NCI-H2227 (cell line): ENCODE measurements around the gene OR6S1.
A peak's percentile ranks its signal among the peaks of the same experiment; 100 is the strongest.
"Not testable (repeated sequence)": the region's sequence is repeated elsewhere in the genome, so short reads cannot be mapped to it uniquely, and the experiment has no call there.

Source experiments
- DNase-seq: peaks from one replicate; lab custom pipeline; 2025; ENCODE audit not compliant: unreplicated experiment; lab: John Stamatoyannopoulos, UW

OR6S1 gene

DNA sequence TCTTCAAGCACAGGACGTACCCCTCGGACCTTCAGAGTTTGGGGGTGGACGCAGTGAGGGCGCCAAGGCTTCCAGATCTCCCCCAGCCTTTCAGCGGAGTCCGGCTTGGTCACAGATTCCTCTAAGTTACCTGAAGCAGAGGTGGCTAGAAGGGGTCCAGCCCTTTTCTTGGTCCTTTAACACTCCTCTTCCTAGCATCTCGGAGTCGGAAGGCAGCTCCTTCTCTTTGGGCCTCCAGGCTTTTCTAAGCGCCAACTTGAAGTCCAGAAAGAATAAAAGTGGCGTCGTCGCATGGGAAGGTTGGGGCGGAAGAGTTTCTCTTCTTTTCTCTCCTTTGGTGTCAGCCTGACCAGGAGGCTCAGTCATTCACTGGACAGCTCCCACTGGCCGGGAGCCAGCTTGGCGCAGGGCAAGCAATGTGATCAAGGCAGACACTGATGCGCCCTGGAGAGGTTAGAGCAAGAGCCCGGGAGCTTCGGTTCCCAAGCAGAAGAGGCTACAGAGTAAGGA, 9.6 kb downstream of the OR6S1 start:
- peak; percentile 23 for DNase-seq

DNA sequence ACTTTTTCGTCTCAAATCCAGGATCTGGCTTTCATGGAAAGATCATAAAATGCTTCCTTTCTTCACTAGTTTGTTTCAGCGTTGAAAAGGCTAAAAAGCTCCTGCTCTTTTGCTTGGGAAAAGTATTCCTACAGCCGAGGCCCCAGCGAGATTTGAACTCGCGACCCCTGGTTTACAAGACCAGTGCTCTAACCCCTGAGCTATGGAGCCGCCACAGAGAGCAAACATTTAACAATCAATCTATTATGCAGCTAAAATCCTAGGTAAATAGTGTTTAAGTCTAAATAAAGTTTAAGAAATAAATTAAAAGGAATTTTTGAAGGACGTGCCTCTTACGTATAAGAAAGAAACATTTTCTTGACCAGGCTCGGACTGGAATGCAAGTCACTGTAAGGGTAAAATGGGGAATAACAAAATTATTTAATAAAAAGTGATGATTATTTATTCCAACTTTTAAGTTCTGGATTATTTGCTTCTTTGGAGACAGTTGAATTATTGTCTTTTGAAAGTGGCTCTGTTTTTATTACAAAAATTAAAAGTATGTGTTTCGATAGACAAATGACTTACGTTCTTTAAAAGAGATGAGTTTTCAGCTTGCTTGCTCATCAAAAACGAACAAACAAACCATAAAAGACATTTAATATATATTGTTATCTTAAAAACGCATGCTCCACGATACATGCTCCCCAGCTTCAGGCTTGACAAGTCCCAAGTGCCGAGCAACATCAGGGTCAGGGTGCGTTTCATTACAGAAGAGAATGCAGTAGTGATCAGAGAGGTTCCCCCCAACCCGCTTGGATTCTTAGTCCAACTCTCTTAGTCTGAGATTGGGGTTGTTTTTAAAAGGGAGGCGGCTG, 10.2 kb downstream of the OR6S1 start:
- DNase-seq: peak; percentile 69

DNA sequence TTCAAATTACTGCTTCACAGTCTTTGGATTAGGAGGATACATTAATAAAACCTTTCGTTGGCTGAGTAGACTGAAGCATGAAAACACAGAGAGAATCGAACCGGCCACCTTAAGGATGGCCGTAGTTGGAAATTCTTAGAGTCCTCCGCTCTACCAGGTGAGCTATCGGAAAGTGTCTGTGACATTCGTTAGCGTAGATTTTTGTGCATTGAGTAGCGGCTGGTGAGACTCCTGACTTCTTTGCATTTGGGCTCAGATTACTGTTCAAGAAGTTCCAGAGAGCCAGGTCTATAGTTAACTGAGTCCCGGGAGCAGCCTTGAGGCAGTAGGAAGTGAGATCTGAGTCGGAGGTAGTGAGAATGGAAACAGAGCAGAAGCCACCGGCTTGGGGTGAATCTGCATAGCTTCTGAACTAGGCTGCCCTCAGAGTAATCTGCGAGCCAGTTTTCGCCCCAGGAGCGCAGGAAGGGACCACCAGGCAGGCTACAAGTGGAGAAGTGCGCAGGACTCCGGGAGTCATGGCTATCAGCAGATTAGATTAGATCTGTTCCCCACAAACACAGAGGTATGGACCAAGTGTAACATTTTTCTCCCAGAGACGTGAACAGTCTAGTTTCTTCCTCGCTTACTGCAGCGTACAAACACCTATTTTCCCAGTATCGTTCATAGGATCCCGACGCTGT, 11.0 kb downstream of the OR6S1 start:
- peak; percentile 69 for DNase-seq

DNA sequence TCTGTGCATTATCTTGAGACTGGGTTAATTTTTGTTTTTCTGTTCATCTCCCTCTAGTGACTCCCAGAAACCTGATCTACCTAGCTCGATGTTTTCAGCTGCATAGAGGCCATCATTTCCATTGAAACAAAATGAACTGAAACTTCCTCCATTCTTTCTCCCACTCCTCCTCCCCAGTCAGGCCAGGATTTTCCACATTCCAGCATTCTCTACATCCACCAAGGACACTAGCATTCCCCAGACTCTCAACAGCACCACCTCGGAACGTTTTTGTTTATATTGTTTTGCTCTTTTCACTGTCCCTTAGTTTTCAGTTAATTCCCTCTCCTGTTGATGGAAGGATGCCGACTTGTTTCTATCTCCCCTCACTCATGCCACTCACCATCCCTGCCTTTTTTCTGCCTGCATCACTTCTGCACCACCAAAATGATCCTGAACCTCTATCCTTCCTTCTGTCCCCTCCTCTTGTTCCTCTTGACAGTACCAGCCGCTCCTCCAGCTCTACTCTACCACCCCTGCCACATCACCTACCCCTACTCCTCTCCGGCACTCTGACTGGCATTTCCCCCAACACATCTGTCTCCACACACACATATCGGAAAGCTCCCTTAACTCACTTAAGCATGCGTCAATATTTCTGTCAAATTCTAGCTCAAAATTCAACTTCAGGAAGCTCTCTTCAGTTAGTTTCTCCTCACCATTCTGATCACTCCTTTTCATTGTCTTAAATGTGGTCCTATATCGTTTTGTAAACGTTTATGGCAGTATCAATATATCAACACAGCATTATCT, 13.2 kb downstream of the OR6S1 start:
- no peak for DNase-seq

DNA sequence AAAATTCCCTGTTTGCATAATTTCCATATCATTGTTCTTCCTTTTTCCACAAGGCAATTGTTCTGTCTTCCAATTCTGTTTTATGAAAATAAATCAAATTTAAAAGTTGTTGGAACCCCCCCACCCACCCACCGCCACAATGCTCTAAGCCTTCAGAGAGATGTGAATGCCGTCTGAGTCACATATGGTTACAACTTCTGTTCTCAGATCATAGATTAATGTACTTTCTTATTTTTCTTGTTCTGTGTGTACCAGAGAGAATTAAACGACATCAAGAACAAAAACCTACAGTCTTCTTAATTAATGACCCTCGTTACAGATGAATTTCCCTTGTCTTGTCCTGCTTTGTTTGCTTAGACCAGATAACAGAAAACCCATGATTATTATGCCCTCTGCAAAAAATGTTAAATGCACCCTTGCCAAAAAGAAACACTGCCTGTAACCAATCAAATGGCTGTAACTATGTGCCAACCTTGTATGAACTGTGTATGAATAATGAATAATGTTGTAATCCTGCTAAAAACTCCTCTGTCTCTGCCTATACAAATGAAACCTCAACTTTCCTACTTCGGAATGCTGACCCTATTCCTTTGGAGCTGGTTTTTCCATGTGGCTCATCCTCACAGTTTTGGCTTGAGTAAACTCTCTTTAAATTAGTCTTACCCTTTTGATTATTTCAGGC, 14.0 kb downstream of the OR6S1 start:
- no peak for DNase-seq

DNA sequence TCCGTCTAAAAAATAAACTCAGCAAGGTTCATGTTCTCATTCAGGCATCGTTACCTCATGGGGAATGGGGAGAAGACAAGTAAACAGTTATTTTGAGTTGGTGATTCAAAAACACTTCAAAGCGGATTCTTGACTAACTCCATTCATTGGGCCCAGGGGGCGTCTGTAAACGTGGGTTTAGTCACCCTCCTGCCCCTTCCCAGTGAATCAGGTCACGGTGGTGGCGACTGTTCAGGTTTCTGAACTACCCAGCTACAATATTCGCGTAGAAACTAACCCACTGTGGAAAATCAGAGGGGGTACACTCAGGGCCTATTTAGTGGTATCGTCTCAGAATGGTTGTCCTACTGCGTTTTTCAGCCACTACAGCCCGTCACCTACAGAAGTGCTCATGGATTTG, 15.2 kb downstream of the OR6S1 start:
- DNase-seq: no peak

DNA sequence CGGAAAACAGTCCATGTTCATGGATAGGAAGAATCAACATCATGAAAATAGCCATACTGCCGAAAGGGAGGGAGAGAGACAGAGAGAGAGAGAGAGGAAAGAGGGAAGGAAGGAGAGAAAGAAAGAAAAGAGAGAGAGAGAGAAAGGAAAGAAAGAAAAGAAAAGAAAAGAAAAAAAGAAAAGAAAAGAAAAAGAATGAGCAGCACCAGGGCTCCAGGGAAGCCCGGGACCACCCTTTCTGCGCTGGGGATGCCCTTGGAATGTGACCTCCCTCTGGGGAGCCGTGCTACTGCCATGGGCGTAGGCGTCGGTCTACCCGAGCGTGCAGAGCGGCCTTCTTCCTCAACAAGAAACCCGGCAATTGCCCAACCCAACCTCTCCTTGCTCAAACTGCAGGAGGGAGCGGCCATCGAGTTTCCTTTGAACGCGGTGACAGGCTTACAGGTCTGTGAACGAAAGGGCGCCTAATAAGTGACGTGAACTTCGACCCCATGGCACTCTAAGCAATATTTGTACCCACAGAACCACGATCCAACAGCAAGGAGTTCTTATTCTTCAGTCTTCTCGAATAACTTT, 16.9 kb downstream of the OR6S1 start:
- peak; percentile 44 for DNase-seq

DNA sequence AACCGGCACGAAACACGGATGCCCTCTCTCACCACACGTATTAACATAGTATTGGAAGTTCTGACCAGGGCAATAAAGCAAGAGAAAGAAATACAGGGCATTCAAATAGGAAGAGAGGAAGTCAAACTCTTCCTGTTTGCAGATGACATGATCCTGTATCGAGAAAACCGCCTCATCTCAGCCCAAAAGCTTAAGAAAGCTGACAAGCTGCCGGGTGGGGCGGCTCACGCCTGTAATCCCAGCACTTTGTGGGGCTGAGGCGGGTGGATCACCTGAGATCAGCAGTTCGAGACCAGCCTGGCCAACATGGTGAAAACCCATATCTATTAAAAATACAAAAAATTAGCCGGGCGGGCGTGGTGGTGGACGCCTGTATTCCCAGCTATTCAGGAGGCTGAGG, 17.7 kb downstream of the OR6S1 start:
- DNase-seq: no peak

DNA sequence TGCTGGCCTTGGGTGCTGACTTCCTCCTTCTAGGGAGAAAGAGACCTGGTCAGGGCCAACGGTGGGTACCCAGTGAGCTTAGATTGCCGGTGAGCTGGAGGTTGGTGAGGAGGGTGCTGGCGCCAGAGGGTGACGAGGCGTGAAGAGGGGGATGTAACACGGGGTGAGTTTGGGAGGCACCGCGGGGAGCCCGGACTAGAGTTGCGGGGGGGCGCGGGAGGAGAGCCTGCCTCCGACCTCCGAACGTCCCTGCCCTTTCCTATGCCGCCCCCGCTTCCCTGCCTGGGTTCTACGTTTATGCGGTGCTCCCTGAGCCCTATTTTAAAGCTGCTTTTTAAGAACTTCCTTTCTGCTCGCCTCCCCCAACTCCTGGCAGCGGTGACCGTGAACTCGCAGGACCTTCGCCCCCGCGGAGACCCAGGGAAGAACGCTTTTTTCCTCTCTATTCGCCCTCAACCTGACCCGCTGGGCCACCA, 18.6 kb downstream of the OR6S1 start:
- DNase-seq: no peak

DNA sequence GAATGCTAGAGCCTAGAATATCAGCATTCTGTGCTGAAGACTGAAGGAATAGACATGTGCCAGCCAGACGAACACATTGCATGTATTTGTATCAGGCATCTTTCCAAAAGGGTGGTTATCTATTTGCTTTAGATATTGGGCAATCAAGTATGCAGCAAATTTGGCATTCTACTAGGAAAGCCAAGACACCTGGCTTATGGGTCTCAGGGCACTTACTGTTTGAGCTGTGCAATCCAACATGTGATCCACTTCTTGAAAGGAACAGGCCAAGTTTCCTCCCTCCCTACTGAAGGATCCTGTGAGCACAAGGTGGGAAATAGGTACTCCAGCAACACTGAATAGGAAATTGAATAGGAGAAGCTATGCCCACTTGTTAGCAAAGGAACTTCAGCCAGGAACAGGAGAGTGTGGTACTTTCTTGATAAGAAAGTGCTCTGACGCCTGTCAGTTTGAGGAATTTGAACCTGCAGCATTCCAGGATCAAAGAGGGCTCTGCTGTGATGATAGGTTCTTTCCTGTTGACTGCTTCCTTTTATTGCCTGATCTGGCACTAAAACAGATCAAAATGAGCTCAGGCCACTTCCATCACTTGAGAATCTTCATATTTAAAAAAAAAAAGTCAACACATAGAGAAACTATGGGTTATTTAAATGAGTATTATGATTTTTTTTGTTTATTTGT, 20.6 kb downstream of the OR6S1 start:
- DNase-seq: no peak

DNA sequence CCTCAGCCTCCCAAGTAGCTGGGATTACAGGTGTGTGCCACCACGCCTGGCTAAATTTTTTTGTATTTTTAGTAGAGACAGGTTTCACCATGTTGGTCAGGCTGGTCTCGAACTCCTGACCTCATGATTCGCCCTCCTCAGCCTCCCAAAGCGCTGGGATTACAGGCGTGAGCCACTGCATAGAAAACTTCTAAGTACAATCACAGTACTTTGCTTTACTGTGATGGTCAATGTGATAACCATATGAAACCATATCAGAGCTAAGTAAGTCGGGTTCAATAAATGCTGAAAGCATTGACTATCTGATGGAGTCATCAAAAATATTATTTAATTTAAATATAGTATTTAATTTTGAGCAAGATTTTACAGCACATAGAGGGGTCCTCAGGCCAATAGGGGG, 21.8 kb downstream of the OR6S1 start:
- DNase-seq: not testable (repeated sequence)

DNA sequence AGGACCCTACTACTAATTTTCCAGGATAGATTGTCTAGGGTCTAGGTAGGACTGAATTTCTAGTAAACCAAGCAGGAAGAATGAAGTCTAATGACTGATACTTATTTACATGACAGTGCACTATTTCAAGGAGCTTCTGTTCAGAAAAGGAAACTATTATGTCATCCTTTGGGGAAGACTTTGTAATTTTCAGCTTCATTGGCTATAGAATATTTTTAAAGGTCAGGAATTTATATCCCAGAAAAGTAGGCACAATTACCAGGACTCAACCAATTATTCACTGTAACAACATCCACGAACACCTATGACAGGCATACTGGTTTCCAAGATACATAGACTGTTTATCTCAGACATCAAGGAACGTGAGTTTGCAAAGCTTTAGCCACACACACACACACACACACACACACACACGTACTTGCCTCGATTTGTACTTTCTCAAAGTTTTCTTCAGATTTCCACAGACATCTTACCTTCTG, 23.2 kb downstream of the OR6S1 start:
- DNase-seq: no peak

DNA sequence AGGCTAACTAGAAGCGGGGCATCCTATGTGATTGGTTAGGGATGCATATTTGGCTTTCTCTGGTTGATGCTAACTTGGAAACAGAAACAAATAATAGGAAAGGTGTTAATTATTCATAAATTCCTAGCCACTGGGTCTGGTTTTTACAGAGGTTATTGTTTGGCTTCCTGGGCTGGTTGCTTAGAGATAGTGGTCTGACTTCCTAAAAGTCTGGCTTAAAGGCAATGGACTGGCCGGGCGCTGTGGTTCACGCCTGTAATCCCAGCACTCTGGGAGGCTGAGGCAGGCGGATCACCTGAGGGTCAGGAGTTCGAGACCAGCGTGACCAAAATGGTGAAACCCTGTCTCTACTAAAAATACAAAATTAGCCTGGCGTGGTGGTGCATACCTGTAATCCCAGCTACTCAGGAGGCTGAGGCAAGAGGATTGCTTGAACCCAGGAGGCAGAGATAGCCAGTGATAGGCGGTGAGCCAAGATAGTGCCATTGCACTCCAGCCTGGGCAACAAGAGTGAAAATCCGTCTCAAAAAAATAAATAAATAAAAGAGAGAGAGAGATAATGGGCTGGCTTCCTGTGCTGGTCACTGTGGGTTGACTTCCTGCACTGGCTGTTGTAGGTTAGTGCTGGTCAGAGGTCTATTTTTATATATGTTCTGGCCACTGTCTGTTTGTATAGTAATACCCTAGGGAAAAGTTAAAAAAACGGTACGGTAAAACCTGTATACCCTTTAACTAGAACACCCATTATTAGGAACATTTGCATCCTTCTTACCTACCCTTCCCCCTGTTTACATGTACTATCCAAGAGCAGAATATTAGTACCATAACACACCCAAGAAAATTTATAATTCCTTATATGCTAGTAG, 24.1 kb downstream of the OR6S1 start:
- no peak for DNase-seq

DNA sequence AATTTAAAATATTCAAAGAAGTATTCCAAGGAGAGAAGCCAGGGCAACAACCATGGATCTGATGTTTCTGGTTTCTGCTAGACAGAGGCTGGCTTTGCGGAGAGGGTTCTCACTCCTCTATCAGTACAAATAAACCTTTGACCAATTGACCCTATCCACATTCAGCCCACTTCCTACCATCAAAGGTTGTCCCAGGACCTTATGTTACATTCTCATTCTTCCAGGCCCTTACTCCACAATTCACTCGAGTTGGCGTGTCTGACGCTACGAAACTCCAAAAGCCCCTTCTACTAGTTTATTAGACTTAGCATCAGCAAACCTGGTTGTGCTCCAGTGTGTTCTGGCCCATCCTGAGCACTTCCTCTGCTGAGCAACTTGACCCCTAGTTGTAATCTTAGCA, 25.5 kb downstream of the OR6S1 start:
- no peak for DNase-seq

DNA sequence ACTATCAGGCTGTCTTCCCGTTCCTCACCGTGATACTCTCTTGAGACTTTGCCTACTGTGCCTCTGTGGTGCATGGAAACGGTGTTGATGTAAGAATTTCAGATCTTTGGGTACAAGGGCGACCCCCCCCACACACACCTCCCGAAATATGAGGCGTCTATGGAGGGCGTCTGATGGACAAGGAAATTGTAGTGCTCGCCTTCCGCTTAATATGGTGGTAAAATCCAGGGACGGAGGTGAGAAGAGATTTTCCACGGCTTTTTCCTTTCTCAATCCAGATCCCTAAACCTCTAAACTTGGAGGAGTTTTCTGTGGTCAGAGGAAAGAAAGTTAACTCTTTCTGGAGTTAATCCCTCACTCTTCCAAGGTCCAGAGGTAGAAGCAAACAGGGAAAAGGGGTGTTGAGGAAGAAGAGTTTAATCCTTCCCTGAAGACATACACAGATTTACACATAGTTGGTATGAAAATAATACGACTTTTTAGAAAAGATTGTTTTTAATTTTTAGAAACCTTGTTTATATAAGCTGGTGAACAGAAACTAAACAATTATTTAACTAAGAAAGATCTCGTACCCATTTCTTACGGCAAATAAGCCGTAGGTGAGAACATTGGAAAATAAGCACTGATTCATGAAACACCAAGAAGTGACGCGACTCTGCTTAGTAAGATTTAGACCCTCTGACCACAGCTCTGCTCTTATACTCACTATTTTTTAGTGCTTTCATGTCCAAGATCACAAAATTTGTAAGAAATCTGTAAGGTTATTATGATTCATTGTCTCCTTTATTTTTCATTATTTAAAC, 27.3 kb downstream of the OR6S1 start:
- DNase-seq: no peak

DNA sequence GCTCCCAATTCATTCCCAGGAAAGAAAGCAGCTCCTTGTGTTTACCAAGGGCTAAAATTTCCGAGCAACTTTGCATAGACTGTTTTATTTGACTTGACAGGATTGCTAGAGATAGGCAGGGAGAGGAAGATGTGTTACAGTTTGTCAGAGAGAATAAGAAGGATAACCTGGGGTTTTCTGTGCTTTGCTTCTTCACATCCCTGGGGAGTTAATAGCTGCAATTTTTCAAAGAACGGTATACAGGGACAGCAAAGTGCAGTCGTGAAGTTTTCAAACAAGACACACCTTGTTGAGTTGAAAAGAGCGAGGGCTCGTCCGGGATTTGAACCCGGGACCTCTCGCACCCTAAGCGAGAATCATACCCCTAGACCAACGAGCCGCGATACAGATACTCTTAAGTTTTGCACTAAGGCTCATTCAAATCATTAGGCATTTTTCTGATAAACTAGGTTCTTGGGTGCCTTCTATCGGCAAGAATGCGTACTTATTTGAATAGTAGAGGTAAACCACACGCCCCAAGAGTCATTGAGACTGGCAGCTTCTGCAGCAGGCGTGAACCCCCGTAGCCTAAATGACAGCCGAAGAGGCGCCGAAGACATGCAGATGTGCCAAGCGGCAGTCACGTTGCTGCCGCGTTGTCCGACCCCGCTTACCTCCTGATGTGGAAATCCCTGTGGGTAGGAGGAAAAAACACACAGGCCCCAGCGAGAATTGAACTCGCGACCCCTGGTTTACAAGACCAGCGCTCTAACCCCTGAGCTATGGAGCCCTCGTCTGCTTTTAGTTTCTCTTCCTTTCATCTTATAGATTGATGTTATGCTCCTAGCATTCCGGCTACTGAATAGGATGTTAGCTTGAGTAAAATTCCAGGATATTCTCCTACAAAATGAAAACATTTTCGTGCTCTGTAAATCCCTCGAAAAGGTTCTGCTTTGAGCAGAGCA, 28.1 kb downstream of the OR6S1 start:
- peak; percentile 97 for DNase-seq

DNA sequence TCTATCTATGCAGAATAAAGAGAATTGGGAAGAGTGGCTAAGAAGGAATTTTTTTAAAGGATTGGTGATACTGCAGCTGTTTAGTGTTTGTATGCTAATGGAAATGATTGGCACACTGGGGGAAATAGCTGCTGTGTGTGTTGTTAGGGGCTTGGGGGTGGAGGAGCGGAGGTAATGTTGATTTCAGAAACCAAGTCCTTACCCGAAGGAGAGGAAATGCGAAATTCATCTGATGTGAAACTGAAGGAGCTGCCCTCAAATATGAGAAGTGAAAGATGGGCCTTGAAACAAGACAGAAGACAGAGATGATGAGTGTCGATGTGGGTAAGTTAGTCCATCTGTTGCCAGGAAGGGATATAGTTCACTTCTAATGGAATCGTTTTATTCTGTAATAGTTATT, 29.1 kb downstream of the OR6S1 start:
- DNase-seq: no peak
